Endothelial cell of umbilical vein (primary cell): Measurements from ENCODE around the gene SLC25A30. TPM values are rescaled to one million over a fixed set of nuclear protein-coding genes. Genes with fewer than 3 reads are reported as not detected.

Experiments
- BruUV-seq: library from RNA; stranded (reverse); fragments of 400-500 nt; replicated peaks from 2 replicates; lab custom pipeline; 2021; lab: Mats Ljungman, UMichigan
- CTCF ChIA-PET: fragments of 300-600, 350-600 bp; sonication (Branson Sonifier 250); formaldehyde crosslinking; loops from one replicate; lab custom pipeline; 2021; ENCODE audit warnings: antibody characterized with exemption, inconsistent platforms; lab: Charles Lee
- POLR2A ChIA-PET: fragments of 300-600, 350-600 bp; sonication (Branson Sonifier 250); formaldehyde crosslinking; loops from one replicate; lab custom pipeline; 2021; ENCODE audit warnings: antibody characterized with exemption, inconsistent platforms; lab: Charles Lee
- DNase-seq: peaks from one replicate; pipeline ENCODE4 v3.0.0-alpha.2; 2011; ENCODE audit warnings: low read depth, low spot score
- FAIRE-seq: peaks from 2 replicates; lab custom pipeline; 2011; peaks lifted over from hg19 to GRCh38; lab: Jason Lieb, UNC
- H2AFZ ChIP-seq: 2 replicates; pipeline ENCODE4 v1.6.0; 2012; ENCODE audit warnings: low read depth, low read length, control low read depth, inconsistent platforms
- H3K27ac ChIP-seq: 2 replicates; pipeline ENCODE4 v1.5.1; 2011; ENCODE audit warnings: low read depth, mild to moderate bottlenecking, control low read depth, low read length, moderate library complexity; ENCODE audit not compliant: insufficient read depth
- H3K27me3 ChIP-seq, 2 experiments: 2 replicates each; pipeline versions ENCODE4 v1.6.0 to v1.6.1; 2011; ENCODE audit warnings: low read length in 2 of 2, mixed read lengths in 1 of 2; ENCODE audit not compliant: control insufficient read depth in 2 of 2, insufficient read depth in 2 of 2
- H3K36me3 ChIP-seq, 2 experiments: 2 replicates in 1 of 2; 3 replicates in 1 of 2; pipeline ENCODE4 v1.5.1; 2011; ENCODE audit warnings: low read length in 2 of 2, mild to moderate bottlenecking in 1 of 2, moderate library complexity in 1 of 2; ENCODE audit not compliant: control insufficient read depth in 2 of 2, insufficient read depth in 2 of 2; ENCODE audit errors: extremely low read depth in 1 of 2
- H3K4me1 ChIP-seq: 3 replicates; pipeline ENCODE4 v1.5.1; 2011; ENCODE audit warnings: mild to moderate bottlenecking, low read length; ENCODE audit not compliant: control insufficient read depth, insufficient read depth; ENCODE audit errors: extremely low read depth
- H3K4me2 ChIP-seq: 2 replicates; pipeline ENCODE4 v1.6.1; 2011; ENCODE audit warnings: low read length, control low read depth, mixed read lengths; ENCODE audit not compliant: insufficient read depth
- H3K4me3 ChIP-seq, 3 experiments: fragments of 200-600 bp in 1 of 3; sonication (generic), shearing (Covaris generic) in 1 of 3; replicated peaks in 1 of 3; 2 replicates each; pipeline ENCODE4 v1.5.1; 2011 to 2016; ENCODE audit warnings: control low read depth in 3 of 3, low read length in 3 of 3, mild to moderate bottlenecking in 2 of 3, inconsistent platforms in 1 of 3, low read depth in 1 of 3, moderate library complexity in 1 of 3; ENCODE audit not compliant: insufficient read depth in 1 of 3
- H3K79me2 ChIP-seq: 2 replicates; pipeline ENCODE4 v1.6.0; 2012; ENCODE audit warnings: low read length, inconsistent platforms; ENCODE audit not compliant: control insufficient read depth, insufficient read depth
- H3K9ac ChIP-seq: replicated peaks from 2 replicates; pipeline ENCODE3; 2011; ENCODE audit warnings: low read length, control low read depth; ENCODE audit not compliant: insufficient read depth; ENCODE audit errors: extremely low read depth
- H3K9me1 ChIP-seq: replicated peaks from 3 replicates; pipeline ENCODE4 v1.6.0; 2011; ENCODE audit warnings: mild to moderate bottlenecking, low read length; ENCODE audit not compliant: control insufficient read depth, insufficient read depth; ENCODE audit errors: extremely low read depth
- H3K9me3 ChIP-seq: replicated peaks from 2 replicates; pipeline ENCODE4 v1.5.1; 2012; ENCODE audit warnings: low read length, inconsistent platforms; ENCODE audit not compliant: control insufficient read depth, insufficient read depth
- H4K20me1 ChIP-seq: replicated peaks from 2 replicates; pipeline ENCODE3; 2011; ENCODE audit warnings: mild to moderate bottlenecking, low read length; ENCODE audit not compliant: control insufficient read depth, insufficient read depth; ENCODE audit errors: extremely low read depth
- CTCF ChIP-seq, 2 donors: IDR thresholded peaks; 1 replicate in 1 of 2; 2 replicates in 1 of 2; pipeline ENCODE4 v1.5.1; 2011; ENCODE audit warnings: low read length in 2 of 2, mild to moderate bottlenecking in 2 of 2, moderate library complexity in 2 of 2, control low read depth in 1 of 2, inconsistent platforms in 1 of 2, low read depth in 1 of 2; ENCODE audit not compliant: insufficient read depth in 1 of 2; ENCODE audit errors: extremely low read depth in 1 of 2
- EZH2 ChIP-seq: IDR thresholded peaks from 2 replicates; pipeline ENCODE4 v1.6.1; 2012; ENCODE audit warnings: borderline replicate concordance, low read depth, mild to moderate bottlenecking, moderate library complexity, low read length, inconsistent platforms; ENCODE audit not compliant: severe bottlenecking
- FOS ChIP-seq: IDR thresholded peaks from 2 replicates; pipeline ENCODE4 v1.6.1; 2011; ENCODE audit warnings: mild to moderate bottlenecking, low read length, moderate library complexity, borderline replicate concordance; ENCODE audit not compliant: insufficient read depth
- GATA2 ChIP-seq: IDR thresholded peaks from 2 replicates; pipeline ENCODE4 v1.7.0; 2011; ENCODE audit warnings: low read depth, mild to moderate bottlenecking, moderate library complexity, mixed read lengths, low read length; ENCODE audit not compliant: insufficient read length, insufficient read depth
- JUN ChIP-seq: IDR thresholded peaks from 2 replicates; pipeline ENCODE4 v1.6.1; 2011; ENCODE audit warnings: borderline replicate concordance, low read depth; ENCODE audit not compliant: insufficient read length, insufficient read depth
- MAX ChIP-seq: IDR thresholded peaks from 2 replicates; pipeline ENCODE4 v1.6.1; 2011; ENCODE audit not compliant: insufficient read depth, insufficient read length
- MYC ChIP-seq: IDR thresholded peaks from one replicate; pipeline ENCODE4 v1.6.1; 2011; ENCODE audit warnings: mild to moderate bottlenecking, low read depth, low read length
- POLR2A ChIP-seq: IDR thresholded peaks from 2 replicates; pipeline ENCODE4 v1.6.1; 2012; ENCODE audit warnings: low read depth, mild to moderate bottlenecking, control low read depth, low read length
- POLR2AphosphoS5 ChIP-seq: IDR thresholded peaks from 2 replicates; pipeline ENCODE4 v1.6.1; 2012; ENCODE audit warnings: low read depth, mild to moderate bottlenecking, control low read depth, low read length, moderate library complexity; ENCODE audit not compliant: insufficient read depth
- dilution Hi-C: fragments of 300-500 bp; cut with MboI; formaldehyde crosslinking; loops from one replicate; pipeline ENCODE4 v1.15.0; 2019; ENCODE audit warnings: low sequenced_read_pairs; ENCODE audit not compliant: extremely low pct_ligation_motif_present
- intact Hi-C: fragments of 100-400 bp; cut with micrococcal nuclease; formaldehyde crosslinking; loops from one replicate; pipeline ENCODE4 v1.10.0; 2022
- polyA plus RNA-seq, 4 experiments: library from polyadenylated mRNA; depleted of rRNA in 3 of 4; stranded (reverse) in 3 of 4; unstranded in 1 of 4; fragments of >200 nt; gene quantifications; 2 replicates each; pipeline versions ENCODE4 v1.2.1 to v1.2.3, GENCODE V29; 2011 to 2012; ENCODE audit warnings: missing spikeins in 1 of 4
- total RNA-seq: library from RNA; stranded (reverse); gene quantifications from 2 replicates; pipeline ENCODE4 v1.2.3, GENCODE V29; 2021

The SLC25A30 gene
- total and polyA plus RNA-seq, 2 donors (not counting 3 experiments of a cell fraction or from before 2014, with no cell fraction given), result 13.3 to 27.0 TPM

DNA sequence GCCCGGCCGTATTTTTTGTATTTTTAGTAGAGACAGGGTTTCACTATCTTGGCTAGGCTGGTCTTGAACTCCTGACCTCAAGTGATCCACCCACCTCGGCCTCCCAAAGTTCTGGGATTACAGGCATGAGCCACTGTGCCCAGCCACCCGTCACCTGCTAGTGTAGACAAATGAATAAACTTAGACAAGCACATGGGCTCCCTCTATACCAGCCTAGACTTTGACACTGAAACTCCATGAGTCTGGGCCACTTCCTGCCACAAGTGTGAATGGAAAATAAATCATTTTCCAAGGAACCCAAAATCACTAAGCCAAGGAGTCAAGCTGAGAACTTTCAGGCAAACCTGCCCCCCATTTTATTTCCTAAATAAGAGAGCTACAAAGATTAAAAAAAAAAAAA lies 50.2 kb downstream of the SLC25A30 start:
- BruUV-seq, result no TSS peak
- Histone ChIP-seq H3K4me2 (no peak overlapping the region), H4K20me1 (no peaks in the 10 kb centered on the region), H3K9me3 (no peaks in the 10 kb centered on the region), H3K4me1 (peaks cover 15% of the 10 kb centered on the region), H3K27me3 (no peaks in the 10 kb centered on the region), H2AFZ (no peak overlapping the region), H3K79me2 (no peaks in the 10 kb centered on the region), H3K27ac (no peak overlapping the region), H3K9me1 (no peaks in the 10 kb centered on the region), H3K4me3 (no peak overlapping the region), H3K36me3 (no peaks in the 10 kb centered on the region), H3K9ac (no peak overlapping the region)
- dilution Hi-C loops (no loop called here), intact Hi-C loops (no loop called here)
- ChIA-PET CTCF (interaction anchor here (1.2 to 2.1 kb wide), 4 partner anchors 16 to 31 kb away, joined by 3 to 7 read pairs (median 4); partner anchors contain the start of gene TPT1), POLR2A (no interaction called here)
- TF ChIP-seq JUN, result no peak
- TF ChIP-seq CTCF (IDR thresholded peaks at IDR 0.05; ENCODE audit: extremely low read depth in 1 of 2, insufficient read depth in 1 of 2, low read depth in 1 of 2, low read length in 2 of 2), result no peak
- no peak for TF ChIP-seq POLR2A
- DNase-seq, result no peak
- FAIRE-seq, result no peak

GRCh38 chr13:45367358-45367757 lies 50.8 kb downstream of the SLC25A30 start:
- H4K20me1 ChIP-seq, result no peaks in the 10 kb centered on the region
- no peak for TF ChIP-seq POLR2AphosphoS5
- TF ChIP-seq GATA2, result peak; percentile 37
- TF ChIP-seq MYC, result no peak
- peak; percentile 89 for TF ChIP-seq FOS
- no peak for TF ChIP-seq POLR2A
- TF ChIP-seq JUN, result peak; percentile 44
- no peak for TF ChIP-seq EZH2
- TF ChIP-seq CTCF (IDR thresholded peaks at IDR 0.05; ENCODE audit: extremely low read depth in 1 of 2, insufficient read depth in 1 of 2, low read depth in 1 of 2, low read length in 2 of 2), result no peak
- TF ChIP-seq MAX, result no peak
- peak overlapping the region; percentile 34 for H3K27ac ChIP-seq
- BruUV-seq, result no TSS peak
- H3K9ac ChIP-seq, result no peak overlapping the region
- dilution Hi-C loops, result no loop called here
- H3K4me2 ChIP-seq, result no peak overlapping the region
- H3K4me1 ChIP-seq, result peaks cover 13% of the 10 kb centered on the region
- CTCF ChIA-PET, result interaction anchor here (1.2 to 2.1 kb wide), 3 partner anchors 16 to 27 kb away, joined by 3 to 7 read pairs (median 4); partner anchors contain the start of gene TPT1
- H3K9me1 ChIP-seq, result no peaks in the 10 kb centered on the region
- FAIRE-seq (peak; percentile 91), DNase-seq (peak; percentile 79)
- no peaks in the 10 kb centered on the region for H3K9me3 ChIP-seq
- H2AFZ ChIP-seq, result no peak overlapping the region
- H3K36me3 ChIP-seq, result no peaks in the 10 kb centered on the region
- H3K27me3 ChIP-seq, result no peaks in the 10 kb centered on the region
- H3K4me3 ChIP-seq, result no peak overlapping the region
- H3K79me2 ChIP-seq, result no peaks in the 10 kb centered on the region
- POLR2A ChIA-PET, result no interaction called here
- intact Hi-C loops, result loop anchor here (2.0 kb wide), 1 partner anchor 27 kb away; the partner anchor contains the start of gene TPT1
